Liver (tissue), 9 donors: ENCODE data around the gene TECTA. TPM values are rescaled to one million over a fixed set of nuclear protein-coding genes. Genes with fewer than 3 reads are reported as not detected.

ENCODE experiments used
- DNase-seq: peaks from one replicate; pipeline ENCODE4 v3.0.0-alpha.2; 2017; ENCODE audit warnings: low spot score
- H3K27ac ChIP-seq, 2 donors: one replicate each; pipeline ENCODE4 v1.7.0; 2013; ENCODE audit warnings: inconsistent platforms in 2 of 2, low read length in 2 of 2, control low read depth in 1 of 2, low read depth in 1 of 2, mild to moderate bottlenecking in 1 of 2
- H3K27me3 ChIP-seq, 4 donors: one replicate each; pipeline versions ENCODE4 v1.6.1 to v1.7.0; 2013; ENCODE audit warnings: low read length in 3 of 4, inconsistent platforms in 1 of 4, mild to moderate bottlenecking in 1 of 4, moderate library complexity in 1 of 4; ENCODE audit not compliant: control insufficient read depth in 4 of 4, insufficient read depth in 4 of 4
- H3K36me3 ChIP-seq, 4 donors: one replicate each; pipeline versions ENCODE4 v1.6.1 to v1.7.0; 2013; ENCODE audit warnings: low read length in 3 of 4, mild to moderate bottlenecking in 3 of 4, low read depth in 1 of 4, moderate library complexity in 1 of 4; ENCODE audit not compliant: control insufficient read depth in 4 of 4, insufficient read depth in 3 of 4
- H3K4me1 ChIP-seq, 4 donors: one replicate each; pipeline versions ENCODE4 v1.6.1 to v1.7.0; 2013; ENCODE audit warnings: low read length in 3 of 4, mild to moderate bottlenecking in 3 of 4, moderate library complexity in 1 of 4; ENCODE audit not compliant: control insufficient read depth in 4 of 4, insufficient read depth in 4 of 4
- H3K4me3 ChIP-seq, 3 donors: one replicate each; pipeline versions ENCODE4 v1.6.1 to v1.7.0; 2013; ENCODE audit warnings: low read length in 3 of 3, control low read depth in 1 of 3, low read depth in 1 of 3, mild to moderate bottlenecking in 1 of 3
- H3K9ac ChIP-seq, 2 donors: one replicate each; pipeline ENCODE4 v1.7.0; 2013; ENCODE audit warnings: low read length in 2 of 2, mild to moderate bottlenecking in 2 of 2, moderate library complexity in 2 of 2, control low read depth in 1 of 2, low read depth in 1 of 2
- H3K9me3 ChIP-seq, 4 donors: one replicate each; pipeline versions ENCODE4 v1.6.1 to v1.7.0; 2013; ENCODE audit warnings: low read length in 3 of 4; ENCODE audit not compliant: control insufficient read depth in 4 of 4
- EGR1 ChIP-seq, 2 donors: IDR thresholded peaks; 2 replicates each; pipeline ENCODE4 v1.6.1; 2016 to 2018; ENCODE audit warnings: antibody characterized with exemption in 2 of 2, low read depth in 2 of 2
- FOXA2 ChIP-seq: IDR thresholded peaks from 2 replicates; pipeline ENCODE4 v1.6.1; 2016; ENCODE audit warnings: antibody characterized with exemption
- GABPA ChIP-seq, 2 donors: IDR thresholded peaks in 1 of 2; conservative IDR thresholded peaks in 1 of 2; 2 replicates each; pipeline ENCODE4 v1.6.1; 2016; ENCODE audit warnings: antibody characterized with exemption in 2 of 2, mild to moderate bottlenecking in 1 of 2, moderate library complexity in 1 of 2
- HNF4A ChIP-seq, 2 donors: conservative IDR thresholded peaks; 2 replicates each; pipeline ENCODE4 v1.6.1; 2016; ENCODE audit warnings: antibody characterized with exemption in 2 of 2, mild to moderate bottlenecking in 2 of 2
- HNF4G ChIP-seq: IDR thresholded peaks from 2 replicates; pipeline ENCODE4 v1.6.1; 2016; ENCODE audit warnings: antibody characterized with exemption
- JUND ChIP-seq, 2 donors: IDR thresholded peaks; 2 replicates each; pipeline ENCODE4 v1.6.1; 2016; ENCODE audit warnings: antibody characterized with exemption in 2 of 2
- MAX ChIP-seq: IDR thresholded peaks from 2 replicates; pipeline ENCODE4 v1.6.1; 2016; ENCODE audit warnings: antibody characterized with exemption
- NR2F2 ChIP-seq: IDR thresholded peaks from 2 replicates; pipeline ENCODE4 v1.6.1; 2016; ENCODE audit warnings: antibody characterized with exemption
- REST ChIP-seq: IDR thresholded peaks from 2 replicates; pipeline ENCODE4 v1.6.1; 2016; ENCODE audit warnings: antibody characterized with exemption, mild to moderate bottlenecking
- RXRA ChIP-seq, 2 donors: IDR thresholded peaks; 2 replicates each; pipeline ENCODE4 v1.6.1; 2017 to 2018; ENCODE audit warnings: antibody characterized with exemption in 2 of 2, mild to moderate bottlenecking in 1 of 2
- SP1 ChIP-seq: IDR thresholded peaks from 2 replicates; pipeline ENCODE4 v1.6.1; 2018; ENCODE audit warnings: antibody characterized with exemption, mild to moderate bottlenecking
- TAF1 ChIP-seq: conservative IDR thresholded peaks from 2 replicates; pipeline ENCODE4 v1.6.1; 2016; ENCODE audit warnings: antibody characterized with exemption, mild to moderate bottlenecking
- YY1 ChIP-seq: IDR thresholded peaks from 2 replicates; pipeline ENCODE4 v1.6.1; 2016; ENCODE audit warnings: antibody characterized with exemption, mild to moderate bottlenecking
- WGBS: extraction: QIAGEN DNeasy Blood & Tissue Kit; methylation state at CpG from one replicate; pipeline ENCODE4 v1.1.7; 2013; 5-methylcytosine and 5-hydroxymethylcytosine counted together
- polyA plus RNA-seq, 2 donors: library from polyadenylated mRNA; stranded (reverse) in 1 of 2; unstranded in 1 of 2; fragments of 200-250 nt in 1 of 2; fragments of >200 nt in 1 of 2; fragmentation: Nextera tagmentation in 1 of 2; extraction: Ambion mirVana in 1 of 2; gene quantifications; one replicate each; pipeline versions ENCODE4 v1.2.1 to v1.2.3, GENCODE V29; 2013 to 2015
- total RNA-seq, 2 donors: library from RNA; depleted of rRNA; stranded (reverse); fragments of >200 nt; gene quantifications; one replicate each; pipeline ENCODE4 v1.2.3, GENCODE V29; 2014
- TF ChIP-seq, protein P1 (sequence below): fragments of 150-350 bp; IDR thresholded peaks from 2 replicates; pipeline ENCODE4 v1.5.1; 2017; ENCODE audit warnings: improper control_type of control experiment, low read depth, low read length; ENCODE audit not compliant: missing input control
- donor health status: healthy.
- donor health status: healthy.
- donor health status: healthy.
- donor health status: healthy.
- donor health status: healthy.

Gene TECTA
- total and polyA plus RNA-seq, 4 donors = 0.46 to 2.4 (median 0.73) TPM

DNA sequence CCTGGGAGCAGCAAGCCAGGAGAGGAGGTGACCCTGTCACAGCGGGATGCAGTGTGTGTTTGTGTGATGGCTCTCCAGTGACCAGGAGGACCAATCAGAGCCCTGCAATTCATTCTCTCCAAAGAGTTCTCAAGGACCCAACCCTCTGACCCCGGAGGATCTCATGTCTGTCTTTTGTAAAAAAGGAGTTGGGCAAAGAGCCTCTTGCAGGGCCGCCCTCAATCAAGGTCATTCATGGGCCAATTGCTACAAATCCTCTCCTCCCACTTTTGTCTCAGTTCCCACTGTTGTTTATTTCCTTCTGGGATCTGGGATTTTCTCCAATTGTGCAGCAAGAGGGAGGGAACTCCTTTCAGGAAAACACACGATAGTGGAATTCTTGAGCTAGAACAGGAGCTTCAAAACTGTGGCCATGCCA, 4.0 kb downstream of the TECTA start (continued):
- TF ChIP-seq, protein P1, sequence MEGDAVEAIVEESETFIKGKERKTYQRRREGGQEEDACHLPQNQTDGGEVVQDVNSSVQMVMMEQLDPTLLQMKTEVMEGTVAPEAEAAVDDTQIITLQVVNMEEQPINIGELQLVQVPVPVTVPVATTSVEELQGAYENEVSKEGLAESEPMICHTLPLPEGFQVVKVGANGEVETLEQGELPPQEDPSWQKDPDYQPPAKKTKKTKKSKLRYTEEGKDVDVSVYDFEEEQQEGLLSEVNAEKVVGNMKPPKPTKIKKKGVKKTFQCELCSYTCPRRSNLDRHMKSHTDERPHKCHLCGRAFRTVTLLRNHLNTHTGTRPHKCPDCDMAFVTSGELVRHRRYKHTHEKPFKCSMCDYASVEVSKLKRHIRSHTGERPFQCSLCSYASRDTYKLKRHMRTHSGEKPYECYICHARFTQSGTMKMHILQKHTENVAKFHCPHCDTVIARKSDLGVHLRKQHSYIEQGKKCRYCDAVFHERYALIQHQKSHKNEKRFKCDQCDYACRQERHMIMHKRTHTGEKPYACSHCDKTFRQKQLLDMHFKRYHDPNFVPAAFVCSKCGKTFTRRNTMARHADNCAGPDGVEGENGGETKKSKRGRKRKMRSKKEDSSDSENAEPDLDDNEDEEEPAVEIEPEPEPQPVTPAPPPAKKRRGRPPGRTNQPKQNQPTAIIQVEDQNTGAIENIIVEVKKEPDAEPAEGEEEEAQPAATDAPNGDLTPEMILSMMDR = no peak
- TF ChIP-seq JUND (IDR thresholded peaks at IDR 0.05) = no peak
- TF ChIP-seq SP1 = peak; percentile 66
- TF ChIP-seq EGR1 (IDR thresholded peaks at IDR 0.05; ENCODE audit: low read depth in 2 of 2) = no peak
- no peak for TF ChIP-seq MAX
- TF ChIP-seq RXRA (IDR thresholded peaks at IDR 0.05) = peak; percentile 40 to 77
- peak; percentile 94 for TF ChIP-seq NR2F2
- TF ChIP-seq YY1 = no peak

GRCh38 chr11:121105481-121106195, 4.6 kb downstream of the TECTA start:
- 90% methylated on average over 6 of the region's 6 CpGs for WGBS
- Histone ChIP-seq H3K27ac (no peak overlapping the region), H3K4me3 (no peak overlapping the region), H3K4me1 (no peaks in the 10 kb centered on the region), H3K9me3 (no peaks in the 10 kb centered on the region), H3K9ac (no peak overlapping the region), H3K36me3 (no peaks in the 10 kb centered on the region), H3K27me3 (no peaks in the 10 kb centered on the region)
- TF ChIP-seq TAF1 (no peak), SP1 (no peak), NR2F2 (no peak), YY1 (no peak), REST (no peak), FOXA2 (no peak), RXRA (IDR thresholded peaks at IDR 0.05) (no peak), GABPA (IDR thresholded peaks at IDR 0.05 in 1 of 2, conservative IDR thresholded peaks at IDR 0.05 in 1 of 2) (no peak), HNF4A (conservative IDR thresholded peaks at IDR 0.05) (no peak), HNF4G (no peak), JUND (IDR thresholded peaks at IDR 0.05) (no peak)
- TF ChIP-seq, protein P1 = no peak
- DNase-seq = no peak
